DOHH2 (cell line): ENCODE results near the gene SKAP2.
A peak's percentile ranks its signal among the peaks of the same experiment; 100 is the strongest.

Experiments used
- H3F3A ChIP-seq: fragments of 200-600 bp; sonication (generic), shearing (Covaris generic); 2 replicates; pipeline ENCODE4 v1.6.0; 2016; ENCODE audit warnings: antibody characterized with exemption, mild to moderate bottlenecking; ENCODE audit not compliant: control insufficient read depth, insufficient read depth
- H3K27ac ChIP-seq: fragments of 200-600 bp; sonication (generic); 2 replicates; pipeline ENCODE4 v1.5.1; 2014; ENCODE audit warnings: low read depth, mild to moderate bottlenecking, low read length, moderate library complexity
- H3K27me3 ChIP-seq: fragments of 200-600 bp; sonication (generic); 2 replicates; pipeline ENCODE4 v1.6.1; 2014; ENCODE audit warnings: mild to moderate bottlenecking, low read length, mixed read lengths; ENCODE audit not compliant: control insufficient read depth
- H3K36me3 ChIP-seq: fragments of 200-600 bp; sonication (generic); 2 replicates; pipeline ENCODE4 v1.6.1; 2014; ENCODE audit warnings: mild to moderate bottlenecking, low read length, moderate library complexity, mixed read lengths; ENCODE audit not compliant: control insufficient read depth
- H3K4me1 ChIP-seq: fragments of 200-600 bp; sonication (generic); 2 replicates; pipeline ENCODE4 v1.6.1; 2014; ENCODE audit warnings: mild to moderate bottlenecking, low read length, mixed read lengths; ENCODE audit not compliant: control insufficient read depth
- H3K4me2 ChIP-seq: fragments of 200-600 bp; sonication (generic); 2 replicates; pipeline ENCODE4 v1.6.0; 2014; ENCODE audit warnings: mild to moderate bottlenecking, low read length, moderate library complexity
- H3K4me3 ChIP-seq: fragments of 200-600 bp; sonication (generic); 2 replicates; pipeline ENCODE4 v1.5.1; 2014; ENCODE audit warnings: mild to moderate bottlenecking, low read length, mixed read lengths
- H3K79me2 ChIP-seq: fragments of 200-600 bp; sonication (generic); 2 replicates; pipeline ENCODE4 v1.6.1; 2014; ENCODE audit warnings: mild to moderate bottlenecking, low read length, mixed read lengths; ENCODE audit not compliant: control insufficient read depth
- H3K9me2 ChIP-seq: fragments of 200-600 bp; sonication (generic); replicated peaks from 2 replicates; pipeline ENCODE4 v1.6.1; 2014; ENCODE audit warnings: mild to moderate bottlenecking, low read length, mixed read lengths; ENCODE audit not compliant: control insufficient read depth
- H3K9me3 ChIP-seq: fragments of 200-600 bp; sonication (generic); 2 replicates; pipeline ENCODE4 v1.6.1; 2014; ENCODE audit warnings: antibody characterized with exemption, low read length, mixed read lengths; ENCODE audit not compliant: control insufficient read depth, insufficient read depth
- H4K20me1 ChIP-seq: fragments of 200-600 bp; sonication (generic); 2 replicates; pipeline ENCODE4 v1.6.0; 2014; ENCODE audit warnings: low read depth, mild to moderate bottlenecking, antibody characterized with exemption, low read length, moderate library complexity; ENCODE audit not compliant: control insufficient read depth, insufficient read depth
- EZH2phosphoT487 ChIP-seq: fragments of 200-600 bp; sonication (generic); IDR thresholded peaks from 2 replicates; pipeline ENCODE4 v1.6.1; 2017; ENCODE audit warnings: borderline replicate concordance, mild to moderate bottlenecking, antibody characterized with exemption, low read length, moderate library complexity, mixed read lengths
- TF ChIP-seq, protein P1 (sequence below): fragments of 200-600 bp; sonication (generic); IDR thresholded peaks from one replicate; pipeline ENCODE4 v1.5.1; 2014; ENCODE audit warnings: antibody characterized with exemption, mild to moderate bottlenecking, low read depth, low read length; ENCODE audit not compliant: poor library complexity, severe bottlenecking

SKAP2 gene

DNA sequence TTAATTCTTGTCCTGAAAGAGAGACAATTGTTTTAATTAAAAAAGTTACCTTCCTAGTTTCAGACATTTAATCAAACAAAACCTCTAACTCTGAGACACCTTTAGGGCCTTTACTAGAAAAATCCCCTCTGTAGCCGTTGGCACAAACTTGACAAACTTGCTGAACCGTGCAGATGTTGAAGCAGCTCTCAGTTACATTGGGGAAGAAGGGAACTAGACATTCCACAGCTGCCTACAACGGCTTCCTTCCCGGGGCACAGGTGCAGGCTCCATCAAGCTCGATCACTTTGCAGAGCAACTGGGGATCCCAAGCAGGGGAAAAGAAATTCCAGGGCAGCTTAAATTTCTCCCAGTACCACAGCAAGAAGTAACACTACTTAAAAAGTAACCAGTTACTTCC is 141.3 kb downstream of the SKAP2 start:
- TF ChIP-seq, protein P1, sequence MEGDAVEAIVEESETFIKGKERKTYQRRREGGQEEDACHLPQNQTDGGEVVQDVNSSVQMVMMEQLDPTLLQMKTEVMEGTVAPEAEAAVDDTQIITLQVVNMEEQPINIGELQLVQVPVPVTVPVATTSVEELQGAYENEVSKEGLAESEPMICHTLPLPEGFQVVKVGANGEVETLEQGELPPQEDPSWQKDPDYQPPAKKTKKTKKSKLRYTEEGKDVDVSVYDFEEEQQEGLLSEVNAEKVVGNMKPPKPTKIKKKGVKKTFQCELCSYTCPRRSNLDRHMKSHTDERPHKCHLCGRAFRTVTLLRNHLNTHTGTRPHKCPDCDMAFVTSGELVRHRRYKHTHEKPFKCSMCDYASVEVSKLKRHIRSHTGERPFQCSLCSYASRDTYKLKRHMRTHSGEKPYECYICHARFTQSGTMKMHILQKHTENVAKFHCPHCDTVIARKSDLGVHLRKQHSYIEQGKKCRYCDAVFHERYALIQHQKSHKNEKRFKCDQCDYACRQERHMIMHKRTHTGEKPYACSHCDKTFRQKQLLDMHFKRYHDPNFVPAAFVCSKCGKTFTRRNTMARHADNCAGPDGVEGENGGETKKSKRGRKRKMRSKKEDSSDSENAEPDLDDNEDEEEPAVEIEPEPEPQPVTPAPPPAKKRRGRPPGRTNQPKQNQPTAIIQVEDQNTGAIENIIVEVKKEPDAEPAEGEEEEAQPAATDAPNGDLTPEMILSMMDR, result no peak
- no peak for TF ChIP-seq EZH2phosphoT487
- peak overlapping the region; percentile 41 for H3K4me2 ChIP-seq

DNA sequence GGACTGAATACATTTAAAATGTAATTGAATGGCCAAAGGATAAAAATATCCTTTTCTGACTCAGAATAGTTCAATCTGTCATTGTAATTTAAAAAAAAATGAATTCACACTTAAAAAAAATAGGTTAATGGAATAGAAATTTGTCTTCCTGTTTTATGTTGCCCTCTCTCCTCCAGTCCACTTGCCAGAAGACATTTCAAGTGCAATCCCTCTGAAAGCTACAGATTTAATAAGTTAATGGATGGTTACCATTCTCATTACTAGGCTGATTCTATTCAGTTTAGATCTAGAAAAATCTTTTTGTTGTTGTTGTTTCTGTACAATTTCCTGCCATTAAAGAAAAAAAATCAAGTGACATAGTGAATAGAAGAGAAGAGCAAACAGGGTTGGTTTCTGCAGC is 142.9 kb downstream of the SKAP2 start:
- H3K4me1 ChIP-seq, result peaks cover 18% of the 10 kb centered on the region
- H3K9me2 ChIP-seq, result no peaks in the 10 kb centered on the region
- H3F3A ChIP-seq, result 0 out of 2 replicates have a peak, but pooled peaks cover 3% of the 10 kb centered on the region
- H3K4me3 ChIP-seq, result no peak overlapping the region
- H3K9me3 ChIP-seq, result no peaks in the 10 kb centered on the region
- no peaks in the 10 kb centered on the region for H3K79me2 ChIP-seq
- H3K36me3 ChIP-seq, result peaks cover 13% of the 10 kb centered on the region; the same call in 1 of the 2 replicates
- no peak for TF ChIP-seq EZH2phosphoT487
- TF ChIP-seq, protein P1, result no peak
- no peak overlapping the region for H3K4me2 ChIP-seq
- no peaks in the 10 kb centered on the region for H3K27me3 ChIP-seq
- no peak overlapping the region for H3K27ac ChIP-seq
- H4K20me1 ChIP-seq, result no peaks in the 10 kb centered on the region

More for the DNA sequence above, 141.3 kb downstream of the SKAP2 start:
- H3K4me3 ChIP-seq, result peak overlapping the region; percentile 10
- H3K79me2 ChIP-seq, result no peaks in the 10 kb centered on the region
- peaks cover 18% of the 10 kb centered on the region for H3K4me1 ChIP-seq
- H3F3A ChIP-seq, result 0 out of 2 replicates have a peak, but pooled peaks cover 5% of the 10 kb centered on the region
- peaks cover 13% of the 10 kb centered on the region; the same call in 1 of the 2 replicates for H3K36me3 ChIP-seq
- H3K9me3 ChIP-seq, result no peaks in the 10 kb centered on the region
- no peaks in the 10 kb centered on the region for H3K27me3 ChIP-seq
- H3K27ac ChIP-seq, result peak overlapping the region; percentile 55
- no peaks in the 10 kb centered on the region for H3K9me2 ChIP-seq
- no peaks in the 10 kb centered on the region for H4K20me1 ChIP-seq

DNA sequence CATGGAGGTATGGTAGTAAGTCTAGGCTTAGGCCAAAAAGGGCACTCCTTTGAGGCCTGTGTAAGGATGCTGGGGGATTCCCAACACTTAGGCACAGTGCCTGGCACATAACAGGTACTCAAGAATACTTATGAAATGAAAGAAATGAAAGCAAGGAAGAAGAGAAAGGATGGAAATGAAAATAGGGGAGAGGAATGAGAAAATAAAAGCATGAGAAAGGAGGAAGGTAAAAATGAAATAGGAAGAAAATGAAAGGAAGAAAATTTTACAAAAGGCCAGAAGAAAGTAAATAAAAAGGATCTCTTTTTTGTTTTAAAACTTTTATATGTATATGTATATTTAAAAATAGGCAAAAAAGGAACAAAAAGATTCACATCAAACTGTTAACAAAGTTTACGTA is 146.3 kb downstream of the SKAP2 start:
- 0 out of 2 replicates have a peak, but pooled peaks cover 3% of the 10 kb centered on the region for H3F3A ChIP-seq
- no peaks in the 10 kb centered on the region for H3K9me2 ChIP-seq
- H3K36me3 ChIP-seq, result peaks cover 8% of the 10 kb centered on the region; the same call in 1 of the 2 replicates
- H3K27ac ChIP-seq, result no peak overlapping the region
- H4K20me1 ChIP-seq, result no peaks in the 10 kb centered on the region
- no peaks in the 10 kb centered on the region for H3K9me3 ChIP-seq
- H3K4me1 ChIP-seq, result peaks cover 12% of the 10 kb centered on the region
- no peak overlapping the region for H3K4me3 ChIP-seq
- no peaks in the 10 kb centered on the region for H3K27me3 ChIP-seq
- no peaks in the 10 kb centered on the region for H3K79me2 ChIP-seq
- no peak overlapping the region for H3K4me2 ChIP-seq
- TF ChIP-seq, protein P1, result no peak
- no peak for TF ChIP-seq EZH2phosphoT487
